ENCODE data around the gene UBE2D2. TPM values are rescaled to one million over a fixed set of nuclear protein-coding genes. Genes with fewer than 3 reads are reported as not detected.

UBE2D2 gene
- polyA plus RNA-seq, 1 donor = 132 TPM

GRCh38 chr5:139648205-139649081 is 87.3 kb downstream of the UBE2D2 start, which contains the start of gene CXXC5:
Gene CXXC5 (plus strand): TSS chr5:139648349. CDS start chr5:139680524, 32,175 bp downstream.
- DNase-seq (ENCODE audit: low read depth) = no peak

GRCh38 chr5:139649082-139649991 is 88.2 kb downstream of the UBE2D2 start:
- no peak for DNase-seq (ENCODE audit: low read depth)

- no peak for DNase-seq (ENCODE audit: low read depth)
Observed at GRCh38 chr5:139650031-139650688, 89.0 kb downstream of the UBE2D2 start.

- DNase-seq (ENCODE audit: low read depth) = no peak
Observed at GRCh38 chr5:139650689-139651042, 89.5 kb downstream of the UBE2D2 start.

- no peak for DNase-seq (ENCODE audit: low read depth)
Observed at GRCh38 chr5:139651043-139651834, 90.1 kb downstream of the UBE2D2 start.

- no peak for DNase-seq (ENCODE audit: low read depth)
Observed at GRCh38 chr5:139651853-139652787, 91.0 kb downstream of the UBE2D2 start.

- no peak for DNase-seq (ENCODE audit: low read depth)
Observed at GRCh38 chr5:139652788-139653241, 91.7 kb downstream of the UBE2D2 start.

GRCh38 chr5:139653616-139654015 is 92.5 kb downstream of the UBE2D2 start:
- no peak for DNase-seq (ENCODE audit: low read depth)

GRCh38 chr5:139654464-139654863 is 93.3 kb downstream of the UBE2D2 start:
- DNase-seq (ENCODE audit: low read depth) = no peak

- no peak for DNase-seq (ENCODE audit: low read depth)
Observed at GRCh38 chr5:139654871-139655491, 93.8 kb downstream of the UBE2D2 start.

- no peak for DNase-seq (ENCODE audit: low read depth)
Observed at GRCh38 chr5:139655727-139656271, 94.7 kb downstream of the UBE2D2 start.

- DNase-seq (ENCODE audit: low read depth) = no peak
Observed at GRCh38 chr5:139657363-139658321, 96.5 kb downstream of the UBE2D2 start.

GRCh38 chr5:139658501-139658927 is 97.4 kb downstream of the UBE2D2 start:
- DNase-seq (ENCODE audit: low read depth) = no peak

GRCh38 chr5:139658928-139659667 is 98.0 kb downstream of the UBE2D2 start:
- no peak for DNase-seq (ENCODE audit: low read depth)

GRCh38 chr5:139659695-139660101 is 98.6 kb downstream of the UBE2D2 start:
- no peak for DNase-seq (ENCODE audit: low read depth)

- DNase-seq (ENCODE audit: low read depth) = no peak
Observed at GRCh38 chr5:139660105-139660922, 99.2 kb downstream of the UBE2D2 start.

Measured in forelimb muscle (tissue), 1 donor.